RWPE1 (cell line): ENCODE results near the gene UNC5A.

Source experiments
- CTCF ChIA-PET: fragments of 350-600 bp; sonication (Branson Sonifier 250); formaldehyde crosslinking; extraction: SDS; loops from one replicate; lab custom pipeline; 2021; lab: Yijun Ruan, JAX
- POLR2A ChIA-PET: fragments of 400-600 bp; formaldehyde crosslinking; extraction: SDS; loops from one replicate; lab custom pipeline; 2020; ENCODE audit warnings: antibody characterized with exemption; ENCODE audit not compliant: low non-redundant PET; lab: Yijun Ruan, JAX
- DNase-seq: peaks from one replicate; pipeline ENCODE4 v3.0.0; 2012; ENCODE audit warnings: low spot score
- H3K27ac ChIP-seq: fragments of 450-650 bp; 2 replicates; pipeline ENCODE4 v1.5.1; 2017
- TF ChIP-seq, protein P1 (sequence below): fragments of 450-650 bp; conservative IDR thresholded peaks from 2 replicates; pipeline ENCODE4 v1.5.1; 2017; ENCODE audit warnings: low read depth, mild to moderate bottlenecking

The UNC5A gene

DNA sequence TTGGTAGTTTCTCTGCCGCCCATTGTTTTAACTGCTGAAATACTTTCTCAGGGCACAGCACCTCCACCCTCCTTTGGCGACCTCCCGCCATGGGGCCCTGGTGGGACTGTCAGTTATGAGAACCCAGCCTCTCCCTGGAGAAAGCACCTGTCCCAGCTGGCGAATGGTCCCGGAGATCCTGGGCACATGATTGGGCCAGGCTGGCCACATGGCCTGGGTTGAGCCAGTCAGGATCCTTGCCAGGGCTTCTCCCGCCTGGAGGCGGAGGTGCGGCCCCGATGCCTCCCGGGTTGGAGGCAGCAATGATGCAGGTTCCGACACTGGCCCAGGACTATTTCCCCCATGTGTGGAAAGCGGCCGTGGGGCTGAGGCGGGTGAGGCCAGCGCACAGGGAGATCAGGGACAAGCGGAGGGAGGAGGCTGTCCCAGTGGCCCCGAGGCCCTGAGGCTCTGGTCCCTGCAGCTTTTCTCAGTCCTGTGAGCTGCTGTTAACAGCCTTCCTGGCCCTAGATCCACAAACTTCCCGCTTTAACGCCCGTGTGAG, 13.6 kb downstream of the UNC5A start:
- DNase-seq = peak; percentile 55
- ChIA-PET CTCF (interaction anchor here (1.3 to 1.5 kb wide), 2 partner anchors 11 to 163 kb away, joined by 3 to 5 read pairs; no protein-coding TSS in a partner anchor), POLR2A (no interaction called here)
- TF ChIP-seq, protein P1, sequence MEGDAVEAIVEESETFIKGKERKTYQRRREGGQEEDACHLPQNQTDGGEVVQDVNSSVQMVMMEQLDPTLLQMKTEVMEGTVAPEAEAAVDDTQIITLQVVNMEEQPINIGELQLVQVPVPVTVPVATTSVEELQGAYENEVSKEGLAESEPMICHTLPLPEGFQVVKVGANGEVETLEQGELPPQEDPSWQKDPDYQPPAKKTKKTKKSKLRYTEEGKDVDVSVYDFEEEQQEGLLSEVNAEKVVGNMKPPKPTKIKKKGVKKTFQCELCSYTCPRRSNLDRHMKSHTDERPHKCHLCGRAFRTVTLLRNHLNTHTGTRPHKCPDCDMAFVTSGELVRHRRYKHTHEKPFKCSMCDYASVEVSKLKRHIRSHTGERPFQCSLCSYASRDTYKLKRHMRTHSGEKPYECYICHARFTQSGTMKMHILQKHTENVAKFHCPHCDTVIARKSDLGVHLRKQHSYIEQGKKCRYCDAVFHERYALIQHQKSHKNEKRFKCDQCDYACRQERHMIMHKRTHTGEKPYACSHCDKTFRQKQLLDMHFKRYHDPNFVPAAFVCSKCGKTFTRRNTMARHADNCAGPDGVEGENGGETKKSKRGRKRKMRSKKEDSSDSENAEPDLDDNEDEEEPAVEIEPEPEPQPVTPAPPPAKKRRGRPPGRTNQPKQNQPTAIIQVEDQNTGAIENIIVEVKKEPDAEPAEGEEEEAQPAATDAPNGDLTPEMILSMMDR = no peak
- no peak overlapping the region for H3K27ac ChIP-seq

DNA sequence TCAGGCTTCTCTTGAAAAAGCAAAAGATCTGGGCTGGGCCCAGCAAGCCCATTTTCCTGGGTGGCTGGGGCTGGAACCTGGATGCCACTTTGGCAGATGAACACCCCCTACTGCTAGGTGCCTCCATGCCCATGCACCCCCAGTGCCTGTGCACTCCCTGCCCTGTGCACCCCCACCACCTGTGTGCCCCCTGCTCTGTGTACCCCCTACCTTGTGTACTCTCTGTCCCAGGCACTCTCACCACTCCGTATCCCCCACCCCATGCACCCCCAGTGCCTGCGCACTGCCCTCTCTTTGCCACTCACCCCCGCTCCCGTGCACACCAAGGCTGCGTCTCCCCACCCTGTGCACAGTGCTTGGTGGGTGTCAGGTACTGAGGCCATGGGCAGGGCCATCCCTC, 14.2 kb downstream of the UNC5A start:
- H3K27ac ChIP-seq = no peak overlapping the region
- ChIA-PET POLR2A (no interaction called here), CTCF (interaction anchor here (0.6 to 0.8 kb wide), 2 partner anchors 20 to 21 kb away, joined by 4 to 5 read pairs; no protein-coding TSS in a partner anchor)
- TF ChIP-seq, protein P1 = no peak
- no peak for DNase-seq

DNA sequence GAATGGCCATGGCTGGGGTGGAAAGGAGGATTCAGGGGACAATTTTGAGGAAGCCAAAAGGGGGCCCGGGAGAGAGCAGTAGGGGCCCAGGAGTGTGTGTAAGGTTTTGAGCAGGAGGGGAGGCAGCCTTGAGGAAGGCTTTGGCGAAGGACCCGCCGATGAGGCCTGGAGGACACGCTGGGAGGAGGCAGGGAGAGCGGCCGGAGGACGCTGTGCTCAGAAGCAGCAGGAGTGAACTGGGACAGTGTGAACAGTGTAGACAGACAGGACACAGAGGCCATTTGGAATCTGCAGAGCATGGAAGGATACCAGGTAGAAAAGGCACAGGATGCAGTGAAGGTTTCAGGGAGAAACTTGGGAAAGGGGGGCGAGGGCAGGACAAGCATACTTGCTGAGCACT, 14.9 kb downstream of the UNC5A start:
- no peak for DNase-seq
- TF ChIP-seq, protein P1 = no peak
- CTCF ChIA-PET = interaction anchor here (0.6 to 1.1 kb wide), 4 partner anchors 17 to 166 kb away, joined by 3 to 5 read pairs (median 3); no protein-coding TSS in a partner anchor
- POLR2A ChIA-PET = no interaction called here
- no peak overlapping the region for H3K27ac ChIP-seq

GRCh38 chr5:176825957-176826356, 15.6 kb downstream of the UNC5A start:
- POLR2A ChIA-PET = no interaction called here
- no peak for DNase-seq
- CTCF ChIA-PET = interaction anchor here (0.6 to 1.1 kb wide), 3 partner anchors 42 to 167 kb away, joined by 3 read pairs; no protein-coding TSS in a partner anchor
- no peak overlapping the region for H3K27ac ChIP-seq
- TF ChIP-seq, protein P1 = no peak

DNA sequence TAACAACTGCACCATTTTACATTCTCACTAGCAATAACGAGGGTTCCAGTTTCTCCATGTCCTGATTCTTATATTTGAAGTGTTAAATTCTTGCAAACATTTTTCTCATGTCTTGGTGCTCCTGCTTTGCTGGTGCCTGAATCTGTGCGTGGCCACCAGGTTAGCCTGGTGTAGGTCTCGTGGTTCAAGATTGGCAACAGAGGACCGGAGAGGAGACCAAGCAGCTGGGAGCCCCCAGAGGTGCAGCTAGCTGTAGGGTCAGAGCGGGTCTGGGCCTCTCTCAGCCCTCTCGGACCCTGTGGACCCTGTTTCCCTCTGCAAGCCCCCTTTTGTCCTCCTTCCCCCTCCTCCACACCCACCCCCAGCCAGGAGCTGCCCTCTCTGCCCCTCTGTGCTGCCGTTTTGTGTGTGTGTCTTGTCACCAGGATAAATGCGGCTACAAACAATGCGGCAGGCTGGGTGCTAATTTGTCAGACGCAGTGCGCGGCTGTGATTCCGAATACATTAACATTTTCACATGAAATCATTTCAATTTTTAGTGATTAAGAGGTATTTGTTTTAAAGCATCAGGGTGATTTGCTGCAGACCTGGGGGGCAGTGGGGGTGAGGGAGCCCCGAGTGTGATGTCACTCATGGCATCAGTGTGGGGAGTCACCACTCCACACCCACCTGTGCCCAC, 17.5 kb downstream of the UNC5A start:
- TF ChIP-seq, protein P1 = no peak
- ChIA-PET POLR2A (no interaction called here), CTCF (no interaction called here)
- DNase-seq = no peak
- H3K27ac ChIP-seq = no peak overlapping the region

- ChIA-PET POLR2A (no interaction called here), CTCF (interaction anchor here (0.6 kb wide), 1 partner anchor 72 kb away, joined by 4 read pairs; no protein-coding TSS in a partner anchor)
- TF ChIP-seq, protein P1 = no peak
- no peak overlapping the region for H3K27ac ChIP-seq
- DNase-seq = no peak
These were observed 19.0 kb downstream of the UNC5A start for GRCh38 chr5:176829320-176829719.
